Measurements from ENCODE around the gene ACSL1.

GRCh38 chr4:184863916-184864315, 38.1 kb upstream of the ACSL1 start:
- TF ChIP-seq POLR2AphosphoS5 (IDR thresholded peaks at IDR 0.05; ENCODE audit: low read depth, low read length) (no peak), REST (IDR thresholded peaks at IDR 0.05; ENCODE audit: insufficient read depth in 1 of 2, low read depth in 2 of 2, low read length in 2 of 2) (no peak), SIN3A (IDR thresholded peaks at IDR 0.05; ENCODE audit: borderline replicate concordance, insufficient read depth, low read length) (no peak), TAF1 (IDR thresholded peaks at IDR 0.05; ENCODE audit: borderline replicate concordance, insufficient read depth, low read length) (no peak)
